WI38 (cell line): ENCODE results near the gene MIGA1.

Experiments used
- H3K4me3 ChIP-seq: 2 replicates; pipeline ENCODE4 v1.5.1; 2011; ENCODE audit warnings: low read depth, mild to moderate bottlenecking, control low read depth, low read length
- TF ChIP-seq, protein P1 (sequence below): IDR thresholded peaks from 2 replicates; pipeline ENCODE4 v1.5.1; 2012; ENCODE audit warnings: low read depth, mild to moderate bottlenecking, control low read depth, low read length

MIGA1 gene

DNA sequence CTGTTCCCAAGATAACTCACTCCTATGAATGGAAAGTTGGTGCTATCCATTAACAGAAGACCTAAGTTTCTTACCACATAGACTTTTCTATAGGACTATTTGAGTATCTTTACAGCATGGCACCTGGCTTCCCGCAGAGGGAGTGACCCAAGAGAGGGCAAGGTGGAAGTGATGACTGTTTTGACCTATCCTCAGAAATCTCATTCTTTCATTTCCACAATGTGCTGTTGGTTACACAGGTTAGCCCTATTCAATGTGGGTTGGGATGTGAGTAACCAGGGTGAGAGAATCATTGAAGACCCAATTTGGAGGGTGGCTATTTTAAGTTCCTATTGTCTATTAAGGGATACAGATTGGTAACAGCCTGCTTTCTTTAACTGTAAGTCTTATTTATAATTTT, 70.6 kb downstream of the MIGA1 start:
- TF ChIP-seq, protein P1, sequence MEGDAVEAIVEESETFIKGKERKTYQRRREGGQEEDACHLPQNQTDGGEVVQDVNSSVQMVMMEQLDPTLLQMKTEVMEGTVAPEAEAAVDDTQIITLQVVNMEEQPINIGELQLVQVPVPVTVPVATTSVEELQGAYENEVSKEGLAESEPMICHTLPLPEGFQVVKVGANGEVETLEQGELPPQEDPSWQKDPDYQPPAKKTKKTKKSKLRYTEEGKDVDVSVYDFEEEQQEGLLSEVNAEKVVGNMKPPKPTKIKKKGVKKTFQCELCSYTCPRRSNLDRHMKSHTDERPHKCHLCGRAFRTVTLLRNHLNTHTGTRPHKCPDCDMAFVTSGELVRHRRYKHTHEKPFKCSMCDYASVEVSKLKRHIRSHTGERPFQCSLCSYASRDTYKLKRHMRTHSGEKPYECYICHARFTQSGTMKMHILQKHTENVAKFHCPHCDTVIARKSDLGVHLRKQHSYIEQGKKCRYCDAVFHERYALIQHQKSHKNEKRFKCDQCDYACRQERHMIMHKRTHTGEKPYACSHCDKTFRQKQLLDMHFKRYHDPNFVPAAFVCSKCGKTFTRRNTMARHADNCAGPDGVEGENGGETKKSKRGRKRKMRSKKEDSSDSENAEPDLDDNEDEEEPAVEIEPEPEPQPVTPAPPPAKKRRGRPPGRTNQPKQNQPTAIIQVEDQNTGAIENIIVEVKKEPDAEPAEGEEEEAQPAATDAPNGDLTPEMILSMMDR = no peak
- no peak overlapping the region for H3K4me3 ChIP-seq

DNA sequence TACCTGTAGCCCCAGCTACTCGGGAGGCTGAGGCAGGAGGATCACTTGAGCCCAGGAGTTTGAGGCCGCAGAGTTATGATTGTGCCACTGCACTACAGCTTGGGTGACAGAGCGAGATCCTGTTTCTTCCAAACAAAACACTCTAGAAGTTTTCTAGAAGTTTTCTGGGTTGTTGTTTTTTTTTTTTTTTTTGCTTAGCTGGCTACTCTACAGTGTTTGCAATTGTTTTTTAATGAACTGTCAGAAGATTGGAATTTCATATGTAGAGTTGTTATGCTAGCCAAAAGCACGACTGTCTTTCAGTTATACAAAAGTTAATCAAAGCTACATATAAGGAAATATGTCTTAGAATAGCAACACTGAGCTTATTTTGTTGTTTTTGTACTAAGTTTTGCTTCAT, 78.1 kb downstream of the MIGA1 start:
- TF ChIP-seq, protein P1 = no peak
- no peak overlapping the region for H3K4me3 ChIP-seq

DNA sequence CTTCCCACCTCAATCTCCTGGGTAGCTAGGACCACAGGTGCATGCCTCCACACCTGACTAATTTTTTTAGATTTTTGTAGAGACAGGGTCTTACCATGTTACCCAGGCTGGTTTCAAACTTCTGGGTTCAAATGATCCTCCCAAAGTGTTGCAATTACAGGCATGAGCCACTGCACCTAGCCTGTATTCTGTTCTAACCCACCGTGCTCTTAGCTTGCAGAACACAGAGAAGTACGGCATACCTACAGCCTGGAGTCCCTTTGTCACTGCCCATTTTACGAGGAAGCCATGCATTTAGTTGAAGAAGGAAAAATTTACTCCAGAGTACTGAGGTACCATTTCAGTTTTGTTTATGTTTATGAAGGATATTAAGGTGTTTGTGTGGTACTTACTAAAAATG, 79.3 kb downstream of the MIGA1 start:
- H3K4me3 ChIP-seq = no peak overlapping the region
- TF ChIP-seq, protein P1 = no peak

DNA sequence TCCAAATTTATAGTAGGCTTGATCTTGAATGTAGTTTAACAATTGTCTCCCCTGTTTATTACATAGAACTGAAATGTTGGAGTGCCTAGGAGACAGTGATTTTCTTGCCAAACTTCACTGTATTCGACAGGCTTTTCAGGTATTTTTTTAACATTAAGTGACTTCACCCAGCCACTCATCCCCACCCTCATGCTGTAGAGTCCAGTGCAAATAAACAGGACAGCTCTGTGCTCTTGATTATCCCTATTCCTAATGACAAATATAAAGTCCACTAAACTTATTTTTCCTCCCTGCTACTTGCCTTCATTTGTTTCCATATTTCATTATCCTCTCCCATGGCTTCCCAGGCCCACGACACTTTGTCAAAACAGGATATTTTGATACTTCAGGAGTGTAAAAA, 79.8 kb downstream of the MIGA1 start:
- H3K4me3 ChIP-seq = no peak overlapping the region
- TF ChIP-seq, protein P1 = no peak

DNA sequence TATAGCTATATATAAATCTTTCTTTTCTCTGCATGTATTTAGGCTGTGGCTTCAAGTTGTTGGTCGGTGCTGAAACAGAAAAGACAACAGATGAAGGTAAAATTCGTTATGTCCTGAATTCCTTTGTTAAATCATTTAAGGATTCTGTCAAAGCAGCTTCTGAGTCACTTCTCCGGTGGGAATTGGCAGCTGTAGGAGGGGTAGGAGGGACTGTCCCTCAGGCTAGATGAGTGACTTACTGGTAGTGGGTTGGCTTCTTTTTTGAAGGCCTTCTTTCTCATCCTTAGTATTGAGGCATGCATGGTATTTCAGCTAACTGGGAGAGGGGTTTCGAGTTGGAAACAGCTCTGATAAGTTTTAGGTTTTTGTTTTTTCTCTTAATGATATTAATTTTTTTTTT, 86.8 kb downstream of the MIGA1 start:
- H3K4me3 ChIP-seq = no peak overlapping the region
- TF ChIP-seq, protein P1 = no peak

DNA sequence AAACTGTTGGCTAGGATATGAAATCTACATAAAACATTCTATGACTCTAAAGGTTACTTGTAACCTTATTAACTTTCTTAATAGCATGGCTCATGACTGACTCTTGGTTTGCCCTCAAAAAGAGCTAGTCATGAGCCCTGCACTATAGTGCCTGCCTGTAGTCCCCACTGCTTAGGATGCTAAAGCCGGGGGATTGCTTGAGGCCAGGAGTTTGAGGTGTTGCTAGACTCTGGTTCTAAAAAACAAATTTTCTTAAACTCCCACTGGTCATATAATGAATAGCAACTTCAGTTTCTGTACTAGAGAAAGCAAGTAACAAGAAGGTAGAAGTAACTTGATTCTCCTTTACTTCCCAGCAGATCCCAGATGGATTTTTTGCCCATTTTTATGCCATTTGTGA, 93.2 kb downstream of the MIGA1 start:
- TF ChIP-seq, protein P1 = no peak

DNA sequence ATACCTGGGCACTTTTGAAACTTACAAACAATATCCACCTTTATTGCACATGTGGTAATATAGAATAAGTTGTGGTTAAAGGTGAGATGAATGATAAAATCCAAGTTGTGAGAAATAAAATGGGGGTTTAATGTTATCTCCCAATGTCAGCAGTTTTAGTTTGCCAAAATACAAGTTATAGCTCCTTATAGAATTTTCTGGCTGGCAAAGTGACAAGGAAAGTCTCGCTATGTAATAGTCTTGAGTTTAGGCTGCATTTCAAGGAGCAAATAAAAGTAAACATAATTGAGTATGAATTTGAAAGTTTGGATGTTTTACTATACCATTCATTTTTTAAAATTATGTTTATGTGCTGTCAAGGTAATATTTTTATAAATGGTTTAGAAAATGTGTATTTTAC, 94.0 kb downstream of the MIGA1 start:
- H3K4me3 ChIP-seq = no peak overlapping the region
- TF ChIP-seq, protein P1 = no peak

More for the DNA sequence above, 93.2 kb downstream of the MIGA1 start:
- no peak overlapping the region for H3K4me3 ChIP-seq
